ENCODE measurements around the gene XRN1.

The XRN1 gene

DNA sequence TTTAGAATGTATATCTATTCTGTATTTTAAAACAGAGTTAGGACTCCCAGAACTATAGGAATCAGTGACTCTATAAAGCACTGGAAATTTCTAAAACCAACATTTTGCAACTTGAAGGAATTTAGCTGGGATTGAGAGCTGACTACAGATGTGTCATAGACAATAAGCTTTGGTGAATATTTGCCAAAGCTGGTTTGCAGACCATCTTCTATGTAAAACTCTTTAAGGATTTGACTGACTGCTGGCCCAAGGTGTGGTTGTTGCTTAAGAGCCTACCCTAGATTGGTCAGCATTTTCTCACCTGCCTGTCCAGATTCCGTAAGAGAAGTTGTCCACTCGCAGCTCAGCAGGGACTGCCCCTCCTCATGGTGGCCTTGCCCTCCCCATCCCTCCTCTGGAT, 149.2 kb downstream of the XRN1 start:
- H3K4me3 ChIP-seq (ENCODE audit: low read depth, low read length) = no peak overlapping the region
- TF ChIP-seq, protein P1, sequence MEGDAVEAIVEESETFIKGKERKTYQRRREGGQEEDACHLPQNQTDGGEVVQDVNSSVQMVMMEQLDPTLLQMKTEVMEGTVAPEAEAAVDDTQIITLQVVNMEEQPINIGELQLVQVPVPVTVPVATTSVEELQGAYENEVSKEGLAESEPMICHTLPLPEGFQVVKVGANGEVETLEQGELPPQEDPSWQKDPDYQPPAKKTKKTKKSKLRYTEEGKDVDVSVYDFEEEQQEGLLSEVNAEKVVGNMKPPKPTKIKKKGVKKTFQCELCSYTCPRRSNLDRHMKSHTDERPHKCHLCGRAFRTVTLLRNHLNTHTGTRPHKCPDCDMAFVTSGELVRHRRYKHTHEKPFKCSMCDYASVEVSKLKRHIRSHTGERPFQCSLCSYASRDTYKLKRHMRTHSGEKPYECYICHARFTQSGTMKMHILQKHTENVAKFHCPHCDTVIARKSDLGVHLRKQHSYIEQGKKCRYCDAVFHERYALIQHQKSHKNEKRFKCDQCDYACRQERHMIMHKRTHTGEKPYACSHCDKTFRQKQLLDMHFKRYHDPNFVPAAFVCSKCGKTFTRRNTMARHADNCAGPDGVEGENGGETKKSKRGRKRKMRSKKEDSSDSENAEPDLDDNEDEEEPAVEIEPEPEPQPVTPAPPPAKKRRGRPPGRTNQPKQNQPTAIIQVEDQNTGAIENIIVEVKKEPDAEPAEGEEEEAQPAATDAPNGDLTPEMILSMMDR (IDR thresholded peaks at IDR 0.05; ENCODE audit: control insufficient read depth, extremely low read depth, insufficient read depth) = no peak
- DNase-seq (ENCODE audit: low read depth) = no peak

- no peak overlapping the region for H3K4me3 ChIP-seq (ENCODE audit: low read depth, low read length)
- TF ChIP-seq, protein P1 (IDR thresholded peaks at IDR 0.05; ENCODE audit: control insufficient read depth, extremely low read depth, insufficient read depth) = no peak
- DNase-seq (ENCODE audit: low read depth) = no peak
Observed at GRCh38 chr3:142296507-142296906, 151.3 kb downstream of the XRN1 start.

- H3K4me3 ChIP-seq (ENCODE audit: low read depth, low read length) = no peak overlapping the region
- TF ChIP-seq, protein P1 (IDR thresholded peaks at IDR 0.05; ENCODE audit: control insufficient read depth, extremely low read depth, insufficient read depth) = no peak
- no peak for DNase-seq (ENCODE audit: low read depth)
Observed at GRCh38 chr3:142287866-142288638, 159.8 kb downstream of the XRN1 start.

GRCh38 chr3:142285083-142285517, 162.7 kb downstream of the XRN1 start:
- DNase-seq (ENCODE audit: low read depth) = no peak
- TF ChIP-seq, protein P1 (IDR thresholded peaks at IDR 0.05; ENCODE audit: control insufficient read depth, extremely low read depth, insufficient read depth) = no peak
- H3K4me3 ChIP-seq (ENCODE audit: low read depth, low read length) = no peak overlapping the region

DNA sequence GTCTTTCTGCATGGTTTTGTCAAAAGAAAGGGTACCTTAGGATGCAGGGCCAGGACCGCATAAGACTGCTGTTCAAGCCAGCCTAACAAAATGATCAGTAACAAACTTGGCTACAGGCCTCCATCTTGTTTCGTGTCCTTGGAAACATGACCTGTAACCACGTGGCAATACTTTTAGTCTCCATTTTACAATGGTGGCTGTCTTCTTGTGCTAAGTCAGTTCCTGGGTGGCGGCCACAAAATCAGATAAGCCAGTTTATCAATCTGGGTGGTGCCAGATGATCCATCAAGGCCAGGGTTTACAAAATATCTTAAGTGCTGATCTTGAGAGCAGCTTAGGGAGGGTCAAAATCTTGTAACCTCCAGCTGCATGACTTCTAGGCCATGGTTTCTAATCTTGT, 165.3 kb downstream of the XRN1 start:
- TF ChIP-seq, protein P1 (IDR thresholded peaks at IDR 0.05; ENCODE audit: control insufficient read depth, extremely low read depth, insufficient read depth) = no peak
- no peak overlapping the region for H3K4me3 ChIP-seq (ENCODE audit: low read depth, low read length)
- DNase-seq (ENCODE audit: low read depth) = no peak

DNA sequence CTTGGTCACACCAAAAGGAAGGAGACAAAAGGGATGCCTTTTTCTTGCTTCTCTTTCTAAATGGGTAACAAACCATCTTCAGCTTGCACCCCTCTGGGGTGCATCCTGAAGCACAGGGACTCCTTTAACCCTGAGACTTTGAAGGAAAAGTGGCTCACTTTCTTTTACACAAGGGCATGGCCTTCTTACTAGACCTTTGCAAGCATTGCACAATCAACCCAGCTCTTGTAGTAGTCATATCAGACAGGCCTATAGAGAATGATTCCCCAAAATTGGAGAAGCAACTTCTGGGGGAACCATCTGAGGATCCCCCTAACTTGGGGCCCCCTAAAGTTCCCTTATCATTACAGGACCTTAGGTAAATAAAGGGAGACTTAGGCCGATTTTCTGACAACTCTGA, 166.4 kb downstream of the XRN1 start:
- TF ChIP-seq, protein P1 (IDR thresholded peaks at IDR 0.05; ENCODE audit: control insufficient read depth, extremely low read depth, insufficient read depth) = no peak
- H3K4me3 ChIP-seq (ENCODE audit: low read depth, low read length) = no peak overlapping the region
- DNase-seq (ENCODE audit: low read depth) = no peak
